Naive thymus-derived CD4-positive, alpha-beta T cell (primary cell): Measurements from ENCODE around the gene CCDC9B. TPM values are rescaled to one million over a fixed set of nuclear protein-coding genes. Genes with fewer than 3 reads are reported as not detected.

Experiments
- ATAC-seq: fragments of 150-1000 bp; cut with Tn5 transposase; 2 replicates; pipeline ENCODE4 v1.10.0; 2021; ENCODE audit warnings: mild to moderate bottlenecking, moderate library complexity
- CTCF ChIA-PET: fragments of 350-600 bp; sonication (Branson Sonifier 250); formaldehyde crosslinking; loops from one replicate; lab custom pipeline; 2021; ENCODE audit warnings: antibody characterized with exemption; lab: Charles Lee
- POLR2A ChIA-PET: fragments of 350-600 bp; sonication (Branson Sonifier 250); formaldehyde crosslinking; loops from one replicate; lab custom pipeline; 2021; ENCODE audit warnings: antibody characterized with exemption, inconsistent platforms; lab: Charles Lee
- DNase-seq, 9 donors: peaks; one replicate each; pipeline versions ENCODE4 v3.0.0 to v3.0.0-alpha.2; 2020 to 2022; ENCODE audit warnings: mixed read lengths in 1 of 9
- H3K27ac ChIP-seq: one replicate; pipeline ENCODE4 v1.7.0; 2013; ENCODE audit warnings: mild to moderate bottlenecking, low read depth, low read length, moderate library complexity
- H3K27me3 ChIP-seq, 2 donors: one replicate each; pipeline ENCODE4 v1.7.0; 2013; ENCODE audit warnings: low read length in 2 of 2, mild to moderate bottlenecking in 2 of 2, moderate library complexity in 2 of 2; ENCODE audit not compliant: control insufficient read depth in 2 of 2, insufficient read depth in 2 of 2
- H3K36me3 ChIP-seq, 3 experiments: 1 replicate in 2 of 3; 2 replicates in 1 of 3; pipeline ENCODE4 v1.7.0; 2013; ENCODE audit warnings: low read length in 3 of 3, mild to moderate bottlenecking in 3 of 3, moderate library complexity in 1 of 3; ENCODE audit not compliant: insufficient read depth in 3 of 3, control insufficient read depth in 2 of 3
- H3K4me1 ChIP-seq, 2 donors: one replicate each; pipeline ENCODE4 v1.7.0; 2013; ENCODE audit warnings: low read length in 2 of 2, mild to moderate bottlenecking in 2 of 2, moderate library complexity in 1 of 2; ENCODE audit not compliant: control insufficient read depth in 2 of 2, insufficient read depth in 2 of 2
- H3K4me3 ChIP-seq: 2 replicates; pipeline ENCODE4 v1.7.0; 2013; ENCODE audit warnings: mild to moderate bottlenecking, low read length
- H3K9me3 ChIP-seq, 3 experiments: 1 replicate in 2 of 3; 2 replicates in 1 of 3; pipeline ENCODE4 v1.7.0; 2013; ENCODE audit warnings: low read length in 3 of 3; ENCODE audit not compliant: control insufficient read depth in 2 of 3
- H3K27ac Mint-ChIP-seq, 9 donors: one replicate each; pipeline ENCODE4 v1.8.0; 2020 to 2022; ENCODE audit warnings: mixed read lengths in 9 of 9, mild to moderate bottlenecking in 8 of 9, moderate library complexity in 5 of 9, inconsistent platforms in 2 of 9
- H3K27me3 Mint-ChIP-seq, 5 donors: one replicate each; pipeline ENCODE4 v1.8.0; 2021 to 2022; ENCODE audit warnings: mixed read lengths in 5 of 5, mild to moderate bottlenecking in 1 of 5
- H3K36me3 Mint-ChIP-seq, 5 donors: one replicate each; pipeline ENCODE4 v1.8.0; 2020 to 2022; ENCODE audit warnings: mixed read lengths in 5 of 5, mild to moderate bottlenecking in 3 of 5, inconsistent platforms in 1 of 5
- H3K4me1 Mint-ChIP-seq, 7 donors: one replicate each; pipeline ENCODE4 v1.8.0; 2020 to 2022; ENCODE audit warnings: mixed read lengths in 7 of 7, mild to moderate bottlenecking in 3 of 7, inconsistent platforms in 1 of 7
- H3K4me3 Mint-ChIP-seq, 10 donors: one replicate each; pipeline ENCODE4 v1.8.0; 2020 to 2022; ENCODE audit warnings: mild to moderate bottlenecking in 10 of 10, mixed read lengths in 10 of 10, moderate library complexity in 6 of 10, inconsistent platforms in 2 of 10
- H3K9me3 Mint-ChIP-seq, 11 donors: one replicate each; pipeline ENCODE4 v1.8.0; 2020 to 2022; ENCODE audit warnings: mixed read lengths in 11 of 11, mild to moderate bottlenecking in 4 of 11, inconsistent platforms in 1 of 11, moderate library complexity in 1 of 11
- intact Hi-C, 2 donors: fragments of 100-400 bp; cut with micrococcal nuclease; formaldehyde crosslinking; loops; one replicate each; pipeline ENCODE4 v1.15.1; 2023
- polyA plus RNA-seq, 2 donors: library from polyadenylated mRNA; unstranded; fragments of 300-500 nt; fragmentation: Illumina TruSeq; gene quantifications; one replicate each; pipeline ENCODE4 v1.2.3, GENCODE V29; 2021
- total RNA-seq, 6 experiments: library from RNA in 5 of 6; stranded (reverse) in 5 of 6; gene quantifications; 1 replicate in 5 of 6; 2 replicates in 1 of 6; pipeline ENCODE4 v1.2.3 and lab custom pipeline; 2021 to 2026

The CCDC9B gene
- total and polyA plus RNA-seq, 7 experiments from 2014 or later: 0.07 to 2.7 (median 1.4) TPM

- Mint-ChIP-seq H3K9me3 (peaks cover 0 to 2% (median 0%) of the 10 kb centered on the region in 11 donors), H3K27me3 (peaks cover 16 to 41% (median 19%) of the 10 kb centered on the region in 5 donors), H3K4me1 (peaks cover 0 to 9% (median 5%) of the 10 kb centered on the region in 7 donors), H3K27ac (no peak within 1 kb of the TSS), H3K4me3 (peak within 1 kb of the TSS in 9 of 10 donors; percentile 42 to 77 (median 67)), H3K36me3 (peaks cover 0 to 3% (median 0%) of the 10 kb centered on the region in 5 donors)
- ChIA-PET CTCF (interaction anchor here (1.1 to 2.8 kb wide), 3 partner anchors 25 to 55 kb away, joined by 5 to 11 read pairs (median 6); partner anchors contain the start of gene PLCB2), POLR2A (interaction anchor here (3.5 kb wide), 1 partner anchor 25 kb away, joined by 23 read pairs; the partner anchor contains the start of gene PLCB2)
- peak in 7 of 9 donors; percentile 27 to 54 (median 40) for DNase-seq
- H3K4me3 ChIP-seq: peak within 1 kb of the TSS; percentile 57
- H3K9me3 ChIP-seq: no peaks in the 10 kb centered on the region
- peaks cover 0 to 16% (median 0%) of the 10 kb centered on the region in 3 experiments for H3K36me3 ChIP-seq
- intact Hi-C loops: loop anchor here (1.0 to 5.0 kb wide), 3 partner anchors 24 to 139 kb away; partner anchors contain the start of genes INAFM2 (in 2 of the 2) and PLCB2 (in 1 of the 2)
- H3K27me3 ChIP-seq: peaks cover 0 to 13% of the 10 kb centered on the region in 2 donors
- peaks cover 0 to 3% of the 10 kb centered on the region in 2 donors for H3K4me1 ChIP-seq
- H3K27ac ChIP-seq: no peak within 1 kb of the TSS
- peak; percentile 67 for ATAC-seq
Observed at GRCh38 chr15:40282869-40283614, 57.7 kb downstream of the CCDC9B start, which contains the start of gene ANKRD63. ANKRD63 (minus strand) TSS chr15:40283064; CDS start chr15:40282586, 478 bp downstream.

- ATAC-seq: peak; percentile 79
- Mint-ChIP-seq H3K27me3 (peaks cover 17 to 46% (median 21%) of the 10 kb centered on the region in 5 donors), H3K4me1 (peaks cover 0 to 11% (median 5%) of the 10 kb centered on the region in 7 donors), H3K4me3 (peak overlapping the region in 9 of 10 donors; percentile 42 to 77 (median 67)), H3K27ac (no peak overlapping the region), H3K9me3 (peaks cover 0 to 2% (median 0%) of the 10 kb centered on the region in 11 donors), H3K36me3 (peaks cover 0 to 3% (median 0%) of the 10 kb centered on the region in 5 donors)
- H3K27me3 ChIP-seq: peaks cover 0 to 13% of the 10 kb centered on the region in 2 donors
- ChIA-PET POLR2A (no interaction called here), CTCF (interaction anchor here (1.0 to 2.8 kb wide), 4 partner anchors 26 to 237 kb away, joined by 3 to 11 read pairs (median 4); partner anchors contain the start of gene PLCB2)
- peak in 7 of 9 donors; percentile 39 to 66 (median 50) for DNase-seq
- peak overlapping the region; percentile 57 for H3K4me3 ChIP-seq
- no peak overlapping the region for H3K27ac ChIP-seq
- H3K4me1 ChIP-seq: peaks cover 0 to 3% of the 10 kb centered on the region in 2 donors
- H3K9me3 ChIP-seq: no peaks in the 10 kb centered on the region
- peaks cover 0 to 9% (median 0%) of the 10 kb centered on the region in 3 experiments for H3K36me3 ChIP-seq
- intact Hi-C loops: loop anchor here (1.0 to 5.0 kb wide), 2 partner anchors 40 to 140 kb away; partner anchors contain the start of gene INAFM2 (in 2 of the 2)
Observed at GRCh38 chr15:40282147-40282868, 58.4 kb downstream of the CCDC9B start.

GRCh38 chr15:40281801-40282146 is 59.0 kb downstream of the CCDC9B start:
- H3K27ac Mint-ChIP-seq: no peak overlapping the region
- intact Hi-C loops: loop anchor here (1.0 to 5.0 kb wide), 2 partner anchors 41 to 141 kb away; partner anchors contain the start of gene INAFM2 (in 2 of the 2)
- peaks cover 17 to 51% (median 21%) of the 10 kb centered on the region in 5 donors for H3K27me3 Mint-ChIP-seq
- ChIA-PET POLR2A (no interaction called here), CTCF (interaction anchor here (1.0 to 2.8 kb wide), 3 partner anchors 26 to 236 kb away, joined by 3 to 11 read pairs (median 4); partner anchors contain the start of gene PLCB2)
- peak overlapping the region in 1 of 10 donors; percentile 77 for H3K4me3 Mint-ChIP-seq
- peaks cover 0 to 3% (median 0%) of the 10 kb centered on the region in 3 experiments for H3K36me3 ChIP-seq
- peaks cover 0 to 3% (median 0%) of the 10 kb centered on the region in 5 donors for H3K36me3 Mint-ChIP-seq
- H3K4me1 Mint-ChIP-seq: peaks cover 0 to 11% (median 5%) of the 10 kb centered on the region in 7 donors
- DNase-seq (no peak), ATAC-seq (no peak)
- H3K9me3 ChIP-seq: no peaks in the 10 kb centered on the region
- H3K9me3 Mint-ChIP-seq: peaks cover 0 to 2% (median 0%) of the 10 kb centered on the region in 11 donors
- peak overlapping the region; percentile 57 for H3K4me3 ChIP-seq
- H3K27me3 ChIP-seq: peaks cover 0 to 13% of the 10 kb centered on the region in 2 donors
- no peak overlapping the region for H3K27ac ChIP-seq
- peaks cover 0 to 3% of the 10 kb centered on the region in 2 donors for H3K4me1 ChIP-seq

Other genes starting within 250 kb of the CCDC9B start
- gene BMF, start 232.1 kb downstream of the CCDC9B start, total RNA-seq: 10 to 100 TPM in 4 of 5 experiments, 1 to 10 TPM in 1; 7.7 to 31.1 (median 19.6) TPM
- gene BMF, start 232.1 kb downstream of the CCDC9B start, polyA plus RNA-seq: 1 to 10 TPM; 1.5 to 2.9 TPM
- gene BUB1B, start 179.9 kb downstream of the CCDC9B start, total RNA-seq: 10 to 100 TPM in 1 of 5 experiments, 1 to 10 TPM in 2, under 1 TPM in 2; 0.41 to 55.7 (median 1.2) TPM
- gene BUB1B, start 179.9 kb downstream of the CCDC9B start, polyA plus RNA-seq: not detected
- gene PAK6, start 101.9 kb downstream of the CCDC9B start, total RNA-seq: 1 to 10 TPM in 1 of 5 experiments, under 1 TPM in 1, not detected in 3; 0.58 to 1.9 TPM
- not detected for gene PAK6, start 101.9 kb downstream of the CCDC9B start, polyA plus RNA-seq
- under 1 TPM in 2 of 5 experiments, not detected in 3; 0.27 TPM for gene ANKRD63, start 57.9 kb downstream of the CCDC9B start, total RNA-seq
- not detected for gene ANKRD63, start 57.9 kb downstream of the CCDC9B start, polyA plus RNA-seq
- 100 to 1,000 TPM; 179 to 359 (median 186) TPM for gene PLCB2, start 33.0 kb downstream of the CCDC9B start, total RNA-seq
- 10 to 100 TPM; 19.8 to 28.4 TPM for gene PLCB2, start 33.0 kb downstream of the CCDC9B start, polyA plus RNA-seq
- gene INAFM2, start 17.2 kb downstream of the CCDC9B start, total RNA-seq: 10 to 100 TPM in 3 of 5 experiments, 1 to 10 TPM in 2; 7.1 to 21.2 (median 12.7) TPM
- gene INAFM2, start 17.2 kb downstream of the CCDC9B start, polyA plus RNA-seq: 1 to 10 TPM; 2.0 to 2.2 TPM
- gene PHGR1, start 10.1 kb upstream of the CCDC9B start, total RNA-seq: not detected
- not detected for gene PHGR1, start 10.1 kb upstream of the CCDC9B start, polyA plus RNA-seq
- gene DISP2, start 17.3 kb upstream of the CCDC9B start, total RNA-seq: under 1 TPM in 4 of 5 experiments, not detected in 1; 0.05 to 0.51 (median 0.07) TPM
- not detected for gene DISP2, start 17.3 kb upstream of the CCDC9B start, polyA plus RNA-seq
- 10 to 100 TPM in 1 of 5 experiments, 1 to 10 TPM in 4; 3.7 to 39.6 (median 6.2) TPM for gene KNSTRN, start 41.8 kb upstream of the CCDC9B start, total RNA-seq
- gene KNSTRN, start 41.8 kb upstream of the CCDC9B start, polyA plus RNA-seq: 1 to 10 TPM; 3.7 to 5.2 TPM
- 10 to 100 TPM; 47.2 to 81.8 (median 64.7) TPM for gene IVD, start 64.9 kb upstream of the CCDC9B start, total RNA-seq
- 10 to 100 TPM; 27.1 to 42.4 TPM for gene IVD, start 64.9 kb upstream of the CCDC9B start, polyA plus RNA-seq
- 10 to 100 TPM; 28.4 to 48.8 (median 31.2) TPM for gene BAHD1, start 100.0 kb upstream of the CCDC9B start, total RNA-seq
- 1 to 10 TPM; 2.2 to 3.9 TPM for gene BAHD1, start 100.0 kb upstream of the CCDC9B start, polyA plus RNA-seq
- gene CHST14, start 130.0 kb upstream of the CCDC9B start, total RNA-seq: 10 to 100 TPM in 3 of 5 experiments, 1 to 10 TPM in 2; 7.3 to 12.5 (median 10.8) TPM
- gene CHST14, start 130.0 kb upstream of the CCDC9B start, polyA plus RNA-seq: 1 to 10 TPM in 1 of 2 donors, under 1 TPM in 1; 0.83 to 1.4 TPM
- gene CCDC32, start 224.1 kb upstream of the CCDC9B start, total RNA-seq: 10 to 100 TPM; 22.4 to 37.3 (median 33.3) TPM
- 10 to 100 TPM; 37.5 to 44.8 TPM for gene CCDC32, start 224.1 kb upstream of the CCDC9B start, polyA plus RNA-seq
- 10 to 100 TPM; 10.6 to 19.0 (median 15.5) TPM for gene RPUSD2, start 228.4 kb upstream of the CCDC9B start, total RNA-seq
- 10 to 100 TPM; 19.3 to 25.9 TPM for gene RPUSD2, start 228.4 kb upstream of the CCDC9B start, polyA plus RNA-seq